Activated CD4-positive, alpha-beta T cell treated with anti-CD3 and anti-CD28 coated beads, Interleukin-2, Interleukin-4, amounts not matched to agents 100 ng/mL and 50 ng/mL, durations not matched to agents 16 hours and 8 hours (primary cell): Measurements from ENCODE around the gene NUMB.

ENCODE experiments used
- DNase-seq: peaks from one replicate; pipeline ENCODE4 v3.0.0-alpha.2; 2020; ENCODE audit warnings: low spot score

NUMB gene

DNA sequence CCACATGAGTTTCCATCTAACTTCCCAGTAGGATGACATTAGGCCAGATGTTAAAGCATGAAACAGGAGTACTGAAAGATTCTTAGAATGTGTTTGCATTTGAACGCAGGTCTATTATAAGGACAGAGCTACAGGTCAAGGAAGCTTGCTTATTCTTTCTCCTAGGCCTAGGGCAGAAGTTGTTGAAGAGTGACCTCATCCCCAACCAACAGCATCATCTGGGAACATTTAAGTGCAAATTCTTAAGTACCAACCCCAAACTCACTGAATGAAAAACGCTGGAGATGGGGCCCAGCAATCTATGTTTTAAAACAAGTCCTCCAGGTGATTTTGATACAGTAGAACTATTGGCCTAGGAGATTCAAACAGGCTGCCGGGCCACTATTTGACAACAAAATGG lies 168.6 kb downstream of the NUMB start:
- DNase-seq = no peak

DNA sequence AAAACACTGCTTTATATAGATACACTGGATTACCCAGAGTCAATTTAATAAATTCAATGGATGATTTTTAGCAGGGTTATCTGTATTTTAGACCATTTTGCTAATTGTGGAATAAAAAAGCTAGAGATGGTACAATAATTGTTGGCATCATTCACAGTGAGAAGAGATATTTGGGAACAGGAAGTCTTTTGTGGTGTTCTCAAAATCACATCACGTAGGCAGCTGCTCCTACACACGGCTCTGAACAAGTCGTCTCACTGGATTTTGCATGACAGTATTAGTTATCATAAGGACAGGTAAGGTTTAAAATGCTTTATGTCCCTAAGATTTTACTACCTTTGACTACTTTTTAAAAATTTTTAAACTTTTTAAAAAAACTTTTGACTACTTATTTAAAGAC lies 169.0 kb downstream of the NUMB start:
- DNase-seq = peak; percentile 18

DNA sequence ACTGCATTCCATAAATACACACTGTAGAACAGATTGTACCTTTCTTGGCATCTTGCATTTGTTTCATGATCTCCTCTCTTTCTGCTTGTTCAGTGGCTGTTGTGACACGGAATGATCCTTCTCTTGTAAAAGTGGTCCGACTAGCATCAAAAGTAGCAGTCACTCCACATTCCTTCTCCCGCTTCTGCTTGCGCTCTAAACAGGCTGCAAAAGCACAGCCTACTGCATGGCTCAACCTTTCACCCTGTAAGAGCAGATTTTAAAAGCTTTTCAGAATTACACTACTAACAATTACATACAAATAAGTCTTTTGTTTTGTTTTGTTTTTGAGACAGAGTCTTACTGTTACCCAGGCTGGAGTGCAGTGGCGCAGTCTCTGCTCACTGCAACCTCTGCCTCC lies 171.3 kb downstream of the NUMB start:
- no peak for DNase-seq

- no peak for DNase-seq
These were observed 171.7 kb downstream of the NUMB start for GRCh38 chr14:73286598-73286997.

DNA sequence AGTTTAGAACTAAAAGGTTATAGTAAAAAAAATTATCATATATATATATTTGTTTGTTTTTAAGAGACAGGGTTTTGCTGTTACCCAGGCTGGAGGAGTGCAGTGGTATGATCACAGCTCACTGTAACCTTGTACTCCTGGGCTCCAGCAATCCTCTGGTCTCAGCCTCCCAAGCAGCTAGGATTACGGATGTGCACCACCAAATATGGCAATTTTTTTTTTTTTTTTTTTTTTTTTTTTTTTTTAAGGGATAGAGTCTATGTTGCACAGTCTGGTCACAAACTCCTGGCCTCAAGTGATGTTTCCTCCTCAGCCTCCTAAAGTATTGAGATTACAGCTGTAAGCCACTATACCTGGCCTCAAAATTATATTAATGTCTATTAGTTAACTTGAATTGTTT lies 172.4 kb downstream of the NUMB start:
- no peak for DNase-seq

DNA sequence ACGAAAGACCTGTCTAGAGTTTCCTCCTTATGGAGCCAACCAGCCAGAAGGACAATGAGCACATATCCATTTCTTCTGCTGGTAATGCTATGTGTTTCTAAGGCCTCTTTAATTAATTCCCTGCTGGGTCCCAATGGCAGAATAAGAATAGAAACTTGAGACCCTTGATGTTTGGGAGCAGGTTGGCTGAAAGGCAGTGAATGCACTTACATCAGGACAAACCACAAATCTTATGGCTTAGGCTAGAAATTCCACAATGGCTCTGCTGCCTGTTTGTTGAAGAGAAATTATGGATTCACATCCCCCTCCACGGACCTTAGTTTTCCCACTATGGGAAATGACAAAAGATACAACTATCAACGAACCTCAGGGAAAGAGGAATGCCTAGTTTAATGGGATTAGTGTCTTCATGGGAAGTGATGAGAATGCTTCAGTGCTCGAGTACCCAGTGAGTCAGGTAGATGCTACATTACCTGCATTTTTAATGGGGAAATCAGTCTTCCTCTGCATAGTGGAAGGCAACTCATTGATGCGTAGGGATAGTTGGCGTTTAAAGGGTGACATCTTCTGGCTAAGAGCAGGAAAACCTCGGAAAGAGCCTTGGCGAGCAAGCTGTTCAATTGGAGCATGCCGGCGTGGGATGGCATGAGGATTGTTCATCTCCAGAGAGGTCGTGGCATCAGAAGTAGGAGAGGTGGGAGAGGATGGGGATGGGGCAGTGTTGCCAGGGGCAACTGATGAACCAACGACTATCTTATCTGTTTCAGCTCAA lies 174.6 kb downstream of the NUMB start:
- no peak for DNase-seq

GRCh38 chr14:73280903-73281302 lies 177.4 kb downstream of the NUMB start:
- DNase-seq = no peak

- no peak for DNase-seq
These were observed 181.0 kb downstream of the NUMB start for GRCh38 chr14:73277376-73277775.

DNA sequence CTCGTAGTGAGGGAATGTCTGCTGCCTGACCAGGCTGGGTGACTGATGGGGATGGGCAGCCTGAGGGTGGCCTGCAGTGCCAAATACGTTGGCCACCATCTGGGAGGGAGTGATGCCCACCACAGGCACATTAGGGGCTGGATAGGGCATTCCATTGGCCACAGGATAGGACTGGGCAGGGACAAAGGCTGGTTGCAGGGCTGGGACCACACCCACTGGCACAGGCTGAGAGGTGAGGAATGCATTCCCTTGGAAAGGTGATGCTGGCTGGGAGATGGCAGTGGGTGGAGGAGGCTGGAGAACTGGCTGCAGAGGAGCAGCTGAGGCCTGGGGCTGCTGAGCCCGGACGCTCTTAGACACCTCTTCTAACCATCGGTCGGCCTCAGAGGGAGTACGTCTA lies 181.5 kb downstream of the NUMB start:
- no peak for DNase-seq

DNA sequence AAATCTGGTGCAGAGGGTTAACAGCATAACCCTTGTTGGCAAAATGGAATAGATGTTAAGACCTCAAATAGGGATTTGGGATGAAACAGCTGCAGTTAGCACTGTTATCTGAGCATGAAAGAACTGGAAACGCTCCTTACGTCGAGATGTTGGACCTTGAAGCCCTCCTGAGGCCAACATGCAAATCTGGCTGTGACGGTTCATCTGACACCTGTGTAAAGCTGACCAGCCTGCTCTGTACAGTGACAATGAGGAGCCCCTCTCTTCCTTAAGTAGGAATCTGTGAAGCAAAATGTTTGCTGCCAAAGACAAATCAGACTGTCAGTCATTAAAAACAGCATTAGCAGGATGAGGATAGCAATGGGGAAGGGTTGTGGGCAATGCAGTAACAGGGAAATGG lies 184.5 kb downstream of the NUMB start:
- DNase-seq = no peak

GRCh38 chr14:73272393-73272792 lies 186.0 kb downstream of the NUMB start:
- no peak for DNase-seq

DNA sequence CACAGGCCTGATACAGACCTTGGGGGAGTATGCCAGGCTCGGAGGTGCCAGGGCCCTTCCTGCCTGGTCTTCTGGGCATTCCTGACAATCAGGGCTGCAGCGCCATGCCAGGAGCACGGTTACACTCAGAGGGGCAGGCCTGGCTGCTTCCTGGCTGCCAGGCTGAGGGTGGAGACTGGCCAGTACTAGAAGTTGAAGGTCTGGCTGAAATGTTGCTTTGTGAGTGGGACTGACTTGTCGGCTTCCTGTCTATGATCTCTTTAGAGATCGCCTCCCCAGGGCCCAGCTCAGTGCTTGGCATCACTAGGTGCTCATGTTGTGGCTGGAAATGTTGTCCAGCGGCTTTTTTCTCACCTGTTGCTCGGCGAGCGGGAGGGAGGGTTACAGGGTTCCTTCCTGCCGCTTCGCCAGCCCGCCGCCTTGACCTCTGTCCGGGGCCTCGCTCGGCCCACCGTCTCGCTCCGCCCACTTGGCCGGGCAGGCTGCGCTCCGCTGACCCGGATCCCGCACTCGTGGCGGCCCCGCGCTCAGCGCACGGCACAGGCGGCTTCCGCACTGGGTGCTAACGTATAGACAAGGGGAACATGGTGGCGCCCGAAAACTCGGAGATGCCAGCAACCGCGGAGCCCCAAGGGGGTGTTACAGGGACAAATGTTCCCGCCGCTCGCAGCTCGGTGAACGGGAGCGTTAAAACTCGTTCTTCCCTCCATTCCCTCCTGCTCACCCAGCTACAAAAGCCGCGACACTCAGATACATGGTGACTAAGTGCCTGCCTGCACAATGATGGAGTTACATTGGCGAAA lies 188.4 kb downstream of the NUMB start:
- DNase-seq = no peak

DNA sequence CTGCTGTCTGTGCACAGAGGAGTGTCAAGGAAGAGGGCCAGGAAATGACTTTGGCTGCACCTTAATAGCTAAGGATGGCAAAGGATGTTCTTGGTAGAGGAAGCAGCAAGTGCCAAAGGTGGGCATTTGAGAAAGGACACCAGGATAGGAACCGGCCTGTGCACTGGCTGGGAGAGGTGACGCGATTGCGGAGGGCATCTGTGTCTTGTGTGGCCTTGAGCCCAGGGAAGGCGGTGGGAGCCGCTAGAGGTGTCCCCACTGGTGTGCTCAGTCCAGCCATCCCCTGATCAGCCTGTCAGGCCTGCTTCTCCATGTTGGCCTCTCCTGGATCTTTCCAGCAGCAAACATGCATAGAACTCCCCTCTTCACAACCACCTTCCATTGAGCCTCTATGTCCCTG lies 190.9 kb downstream of the NUMB start:
- no peak for DNase-seq

DNA sequence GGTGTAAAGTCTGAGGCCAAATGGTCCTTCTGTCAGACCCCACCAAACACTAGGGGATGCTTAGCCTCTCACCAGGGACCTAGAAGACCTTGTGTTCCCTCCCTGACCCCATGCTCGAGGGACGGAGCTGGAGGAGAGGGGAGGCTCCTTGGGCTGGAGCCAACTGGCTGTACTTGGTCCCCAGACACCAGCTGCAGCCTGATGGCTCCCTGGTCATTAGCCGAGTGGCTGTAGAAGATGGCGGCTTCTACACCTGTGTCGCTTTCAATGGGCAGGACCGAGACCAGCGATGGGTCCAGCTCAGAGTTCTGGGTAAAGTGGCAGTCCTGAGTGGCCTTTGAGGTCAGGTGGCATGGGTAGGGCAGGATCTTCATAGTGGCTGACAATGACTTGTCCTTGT lies 192.0 kb downstream of the NUMB start:
- no peak for DNase-seq

GRCh38 chr14:73265721-73266046 lies 192.7 kb downstream of the NUMB start:
- DNase-seq = no peak

GRCh38 chr14:73264885-73265720 lies 193.2 kb downstream of the NUMB start:
- no peak for DNase-seq

- DNase-seq = no peak
These were observed 194.1 kb downstream of the NUMB start for GRCh38 chr14:73264080-73264884.

DNA sequence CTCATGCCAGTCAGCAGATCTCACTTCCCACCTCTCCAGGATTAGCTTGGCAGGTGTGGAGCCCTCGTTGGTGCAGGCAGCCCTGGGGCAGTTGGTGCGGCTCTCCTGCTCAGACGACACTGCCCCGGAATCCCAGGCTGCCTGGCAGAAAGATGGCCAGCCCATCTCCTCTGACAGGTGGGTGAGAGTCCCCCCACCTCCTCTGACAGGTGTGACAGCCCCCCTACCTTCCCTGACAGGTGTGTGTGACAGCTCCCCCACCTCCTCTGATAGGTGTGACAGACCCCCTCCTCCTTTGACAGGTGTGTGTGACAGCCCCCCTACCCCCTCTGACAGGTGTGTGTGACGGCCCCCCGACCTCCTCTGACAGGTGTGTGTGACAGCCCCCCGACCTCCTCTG lies 194.7 kb downstream of the NUMB start:
- DNase-seq = no peak

DNA sequence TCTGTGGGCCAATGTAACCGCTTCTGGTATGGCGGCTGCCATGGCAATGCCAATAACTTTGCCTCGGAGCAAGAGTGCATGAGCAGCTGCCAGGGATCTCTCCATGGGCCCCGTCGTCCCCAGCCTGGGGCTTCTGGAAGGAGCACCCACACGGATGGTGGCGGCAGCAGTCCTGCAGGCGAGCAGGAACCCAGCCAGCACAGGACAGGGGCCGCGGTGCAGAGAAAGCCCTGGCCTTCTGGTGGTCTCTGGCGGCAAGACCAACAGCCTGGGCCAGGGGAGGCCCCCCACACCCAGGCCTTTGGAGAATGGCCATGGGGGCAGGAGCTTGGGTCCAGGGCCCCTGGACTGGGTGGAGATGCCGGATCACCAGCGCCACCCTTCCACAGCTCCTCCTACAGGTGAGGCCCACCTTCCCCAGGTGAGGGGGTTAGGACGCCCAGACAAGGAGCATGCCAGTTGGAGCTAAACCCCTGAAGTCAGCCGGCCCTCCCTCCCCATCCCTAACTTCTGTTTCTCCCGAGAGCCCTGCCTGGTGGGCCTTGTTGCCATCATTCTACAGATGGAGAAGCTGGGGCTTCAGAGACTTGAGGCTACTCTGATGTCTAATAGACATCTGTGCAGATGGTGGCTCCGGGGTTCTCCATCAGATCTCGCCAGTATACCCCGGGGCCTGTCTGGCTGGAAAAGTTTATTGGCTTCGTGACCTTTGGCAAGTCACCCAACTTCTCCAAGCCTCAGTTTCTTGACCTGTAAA lies 195.7 kb downstream of the NUMB start:
- no peak for DNase-seq

GRCh38 chr14:73261520-73262426 lies 196.6 kb downstream of the NUMB start:
- DNase-seq = no peak
